Kidney glomerular epithelial cell (primary cell): Measurements from ENCODE around the gene ICOS.
A peak's percentile ranks its signal among the peaks of the same experiment; 100 is the strongest.
"Not testable (repeated sequence)": the region's sequence is repeated elsewhere in the genome, so short reads cannot be mapped to it uniquely, and the experiment has no call there.

Source experiments
- DNase-seq: peaks from one replicate; lab custom pipeline; 2025; lab: John Stamatoyannopoulos, UW

The ICOS gene

DNA sequence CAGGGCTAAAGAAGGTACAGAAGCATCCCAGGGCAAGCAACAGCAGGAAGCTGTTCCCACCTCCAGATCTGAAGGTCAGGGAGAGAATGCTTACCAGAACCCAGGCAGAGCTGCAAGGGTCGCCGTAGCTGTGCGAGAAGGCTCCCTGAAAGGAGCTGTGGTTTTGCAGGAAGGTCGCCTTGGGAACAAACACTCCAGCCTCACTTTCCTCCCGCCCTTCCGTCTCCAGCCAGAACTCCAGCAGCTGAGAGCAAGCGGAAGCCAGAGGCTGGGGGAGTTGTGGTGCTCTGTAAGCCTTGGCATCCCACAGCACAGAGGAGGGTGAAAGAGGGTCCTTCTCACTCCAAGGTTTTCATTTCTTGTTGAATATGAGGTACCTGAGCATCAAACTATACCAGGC lies 18.3 kb upstream of the ICOS start:
- no peak for DNase-seq

DNA sequence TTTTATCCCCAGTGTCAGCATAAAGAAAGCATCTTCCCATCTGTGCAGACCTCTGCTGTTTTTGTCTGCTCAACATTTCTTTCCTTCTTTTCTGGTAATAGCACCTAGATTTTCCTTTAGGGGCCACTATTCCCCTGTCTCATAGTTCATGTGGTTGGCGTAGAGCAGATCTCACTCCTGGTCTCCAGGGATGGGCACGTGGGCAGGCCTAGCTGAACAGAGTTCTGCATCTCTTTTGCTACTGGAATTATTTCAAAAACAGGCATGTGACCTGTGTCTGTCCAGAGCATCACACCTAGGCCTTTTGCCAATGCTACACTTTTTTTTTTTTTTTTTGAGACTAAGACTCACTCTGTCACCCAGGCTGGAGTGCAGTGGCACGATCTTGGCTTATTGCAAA lies 17.7 kb upstream of the ICOS start:
- no peak for DNase-seq

DNA sequence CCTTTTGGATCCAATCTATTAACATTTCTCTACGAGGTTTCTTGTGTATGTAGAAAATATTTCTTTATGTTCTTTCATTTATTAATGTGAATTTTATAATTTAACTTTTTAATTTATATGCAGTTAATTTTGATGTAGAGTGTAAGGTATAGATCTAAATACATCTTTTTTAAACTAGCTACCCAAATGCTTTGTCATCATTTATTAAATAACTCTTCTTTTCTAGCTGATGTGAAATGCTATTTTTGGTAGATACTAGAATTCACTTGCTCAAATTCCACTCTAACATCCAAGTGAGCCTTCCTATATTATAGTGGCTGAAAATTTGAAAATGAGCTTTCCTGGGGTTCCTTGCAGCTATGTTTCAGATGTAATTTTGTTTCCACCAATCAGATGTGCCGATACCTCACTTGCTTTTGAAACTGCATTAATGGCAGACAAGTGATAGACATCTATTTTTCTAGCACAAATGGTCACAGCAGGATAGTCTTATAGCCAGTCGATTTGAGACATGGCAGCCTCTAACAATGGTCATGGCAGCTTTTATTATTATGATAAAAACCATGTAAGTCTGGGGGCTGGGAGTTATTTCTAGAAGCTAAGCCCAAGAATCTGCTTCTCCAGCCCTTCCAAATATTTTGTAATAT lies 10.9 kb upstream of the ICOS start:
- no peak for DNase-seq

DNA sequence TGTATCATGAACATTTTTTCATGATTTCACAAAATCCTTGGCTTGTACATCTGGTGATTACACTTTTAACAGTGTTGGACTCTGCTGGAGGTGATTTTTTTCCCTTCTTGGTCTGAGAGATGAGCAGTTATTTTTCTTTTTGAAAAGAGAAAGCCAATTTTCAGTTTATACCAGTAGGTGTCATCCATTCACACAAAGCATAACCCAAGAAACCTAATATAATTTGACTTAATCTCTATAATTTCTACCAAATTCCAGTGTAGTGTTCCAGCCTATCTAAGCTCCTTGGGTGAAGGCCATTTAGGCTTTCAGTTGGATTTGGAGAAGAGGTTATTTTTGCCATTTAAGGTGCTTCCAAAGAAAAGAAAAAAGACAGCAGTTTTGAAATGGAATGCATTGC lies 7.7 kb upstream of the ICOS start:
- peak; percentile 48 for DNase-seq

DNA sequence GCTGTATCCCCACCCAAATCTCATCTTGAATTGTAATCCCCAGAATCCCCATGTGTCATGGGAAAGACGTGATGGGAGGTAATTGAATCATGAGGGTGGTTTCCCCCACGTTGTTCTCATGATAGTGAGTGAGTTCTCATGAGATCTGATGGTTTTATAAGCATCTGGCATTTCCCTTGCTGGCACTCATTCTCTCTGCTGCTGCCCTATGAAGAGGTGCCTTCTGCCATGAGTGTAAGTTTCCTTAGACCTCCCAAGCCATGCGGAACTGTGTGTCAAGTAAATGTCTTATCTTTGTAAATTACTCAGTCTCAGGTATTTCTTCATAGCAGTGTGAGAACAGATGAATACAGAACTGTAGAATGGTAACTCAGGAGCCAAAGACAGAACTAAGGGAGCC lies 5.3 kb upstream of the ICOS start:
- not testable (repeated sequence) for DNase-seq

DNA sequence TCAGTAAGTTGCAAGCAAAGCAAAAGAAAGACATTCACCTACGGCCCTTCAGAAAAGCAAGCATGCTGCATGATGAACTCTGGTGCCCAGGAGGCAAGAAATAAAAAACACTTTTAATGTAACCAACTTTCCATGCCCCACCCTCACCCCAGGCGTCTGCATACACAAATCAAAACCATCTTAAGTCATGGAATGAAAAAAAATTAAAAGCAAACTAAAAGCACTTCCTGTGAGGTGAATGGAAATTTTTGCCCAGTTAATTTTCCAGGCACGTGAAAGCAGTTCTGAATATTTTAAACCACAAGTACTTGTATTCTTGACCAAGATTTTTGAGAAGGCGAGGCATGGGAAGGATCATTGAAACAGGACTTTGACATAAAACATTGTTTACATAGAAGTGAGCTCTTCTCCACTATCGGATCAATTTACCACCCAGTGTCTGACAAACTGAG lies 2.5 kb upstream of the ICOS start:
- no peak for DNase-seq

DNA sequence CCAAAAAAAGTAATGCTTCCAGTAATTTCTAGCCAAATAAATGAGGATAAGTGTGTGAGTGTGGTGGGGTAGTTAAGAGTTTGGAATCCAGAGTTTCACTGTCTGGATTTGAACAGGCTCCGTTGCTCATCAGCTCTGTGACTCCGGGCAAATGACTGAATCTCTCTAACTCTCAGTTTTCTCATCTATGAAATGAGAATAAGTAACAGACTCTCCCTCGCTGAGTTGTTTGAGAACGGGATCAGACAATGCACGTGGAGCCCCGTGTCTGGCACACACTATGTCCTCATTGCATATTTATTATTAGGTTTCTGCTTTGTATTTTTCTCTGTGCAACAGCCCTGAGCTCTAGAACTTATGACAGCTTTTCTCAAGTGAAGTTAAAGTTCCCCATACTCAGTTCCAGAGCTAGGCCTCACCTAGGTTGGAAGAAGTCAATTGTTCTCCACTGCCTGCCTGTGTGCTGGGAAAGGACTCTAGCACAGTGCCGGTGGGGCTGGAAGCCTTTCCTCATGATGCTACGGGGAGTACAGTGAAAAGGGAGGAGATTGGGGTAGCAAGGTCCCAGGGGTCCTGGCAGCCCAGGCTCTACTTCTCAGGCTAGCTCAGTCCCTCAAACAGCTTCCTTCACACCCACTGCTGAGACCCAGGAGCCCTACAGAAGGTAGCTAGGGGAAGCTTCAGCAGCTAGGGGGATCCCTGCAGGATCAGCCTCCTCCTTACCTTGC lies 1.7 kb upstream of the ICOS start:
- DNase-seq = no peak

DNA sequence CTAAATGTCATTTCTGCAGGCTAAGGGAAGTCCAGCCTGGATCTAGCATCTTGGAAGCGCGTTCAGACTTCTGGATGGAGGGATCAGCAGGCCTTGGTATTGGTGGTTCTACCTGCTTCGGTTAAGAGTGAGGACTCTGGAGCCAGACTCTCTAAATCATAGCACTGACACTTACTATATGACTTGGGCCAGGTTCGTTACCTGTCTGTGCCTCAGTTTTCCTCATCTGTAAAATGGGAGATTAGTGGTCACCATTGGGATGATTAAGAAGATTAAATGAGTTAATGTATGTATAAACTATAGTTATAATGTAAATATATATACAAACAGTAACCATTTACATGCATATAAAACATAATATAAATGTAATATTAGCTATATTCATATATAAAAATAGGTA lies 995 bp upstream of the ICOS start:
- DNase-seq = no peak

DNA sequence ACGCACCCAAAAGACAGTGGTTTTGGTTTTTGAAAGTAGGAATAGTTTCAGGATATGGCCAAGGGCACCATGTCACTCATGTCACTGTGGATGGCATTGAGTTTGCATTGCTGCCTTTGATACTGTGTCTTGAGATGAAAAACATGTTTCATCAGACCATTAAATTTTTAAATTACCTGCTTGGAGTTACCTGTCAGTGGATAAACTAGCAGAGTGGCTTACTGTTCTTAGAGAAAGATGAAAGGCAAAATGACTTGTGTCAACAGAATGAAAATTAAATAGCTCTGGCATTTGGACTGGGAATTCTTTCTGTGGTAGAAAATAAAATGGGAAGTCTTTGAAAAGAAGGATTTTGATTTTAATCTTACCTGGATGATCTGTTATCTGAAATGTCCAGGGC lies 386 bp downstream of the ICOS start:
- no peak for DNase-seq

DNA sequence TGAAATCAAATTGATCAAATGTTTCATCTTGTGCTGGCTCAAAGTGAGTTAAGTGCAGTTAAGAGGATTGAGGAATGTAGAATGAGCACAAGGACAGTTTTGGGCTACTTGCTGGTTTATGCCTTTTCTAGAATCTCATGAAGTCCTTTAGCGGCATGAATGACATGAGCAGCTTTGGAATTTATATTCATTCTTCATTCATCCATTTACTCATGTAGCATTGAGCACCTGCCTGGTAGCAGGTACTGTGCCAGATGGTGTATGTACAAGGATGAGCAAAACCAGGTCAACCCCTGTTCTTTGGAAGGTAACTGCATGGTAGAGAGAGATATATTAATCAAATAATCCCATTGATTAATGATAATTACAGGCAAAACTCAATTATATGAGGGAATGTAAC lies 1.2 kb downstream of the ICOS start:
- no peak for DNase-seq

DNA sequence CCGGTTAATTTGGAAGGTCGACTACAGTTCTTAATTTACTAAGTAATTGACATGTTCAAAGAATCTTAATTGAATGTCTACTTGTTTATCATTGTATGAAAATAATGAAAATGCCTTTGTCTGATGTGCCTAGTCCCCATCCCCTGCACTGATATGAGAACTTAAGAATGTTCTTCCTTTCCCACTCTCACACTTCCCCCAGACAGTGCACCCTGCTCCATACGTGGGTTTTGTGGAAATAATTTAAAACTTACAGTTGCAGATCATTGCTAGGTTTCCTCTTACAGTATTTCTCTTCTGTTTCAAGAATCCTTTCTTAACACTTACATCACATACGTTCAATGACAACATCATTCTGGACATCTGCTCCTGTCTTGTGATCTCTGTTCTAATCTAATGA lies 3.5 kb downstream of the ICOS start:
- DNase-seq = no peak

DNA sequence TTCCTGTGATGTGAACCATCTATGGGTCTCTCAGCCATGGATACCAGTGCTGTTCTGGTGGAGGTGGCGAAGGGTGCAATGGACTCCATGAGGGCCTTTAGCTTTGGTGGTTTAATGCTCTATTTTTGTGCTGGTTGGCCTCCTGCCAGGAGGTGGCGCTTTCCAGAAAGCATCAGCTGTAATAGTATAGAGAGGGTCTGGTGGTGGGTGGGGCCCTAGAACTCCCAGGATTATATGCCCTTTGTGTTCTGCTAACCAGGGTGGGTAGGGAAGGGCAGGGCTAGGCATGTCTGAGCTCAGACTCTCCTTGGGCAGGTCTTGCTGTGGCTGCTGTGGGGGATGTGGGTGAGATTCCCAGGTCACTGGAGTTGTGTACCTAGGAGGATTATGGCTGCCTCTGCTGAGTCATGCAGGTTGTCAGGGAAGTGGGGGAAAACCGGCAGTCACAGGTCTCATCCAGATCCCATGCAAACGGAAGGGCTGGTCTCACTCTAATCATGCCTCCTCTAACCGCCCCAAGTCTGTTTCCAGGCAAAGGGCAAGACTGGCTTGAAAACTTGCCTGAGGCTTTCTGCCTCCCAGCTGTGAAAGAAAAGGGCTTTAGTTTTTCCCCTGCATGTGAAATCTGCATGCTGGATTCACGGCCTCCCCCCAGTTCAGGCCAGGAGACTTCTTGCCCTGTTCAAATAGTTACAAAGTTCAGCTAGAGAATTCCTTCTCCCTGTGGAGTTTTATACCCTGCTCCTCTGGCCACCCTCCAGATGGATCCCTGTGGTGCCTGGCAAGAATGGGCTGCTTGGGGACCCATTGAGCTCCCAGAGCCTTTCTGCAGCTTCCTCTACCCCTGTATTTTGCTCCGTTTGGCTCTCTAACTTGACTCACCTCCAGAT lies 7.2 kb downstream of the ICOS start:
- not testable (repeated sequence) for DNase-seq

DNA sequence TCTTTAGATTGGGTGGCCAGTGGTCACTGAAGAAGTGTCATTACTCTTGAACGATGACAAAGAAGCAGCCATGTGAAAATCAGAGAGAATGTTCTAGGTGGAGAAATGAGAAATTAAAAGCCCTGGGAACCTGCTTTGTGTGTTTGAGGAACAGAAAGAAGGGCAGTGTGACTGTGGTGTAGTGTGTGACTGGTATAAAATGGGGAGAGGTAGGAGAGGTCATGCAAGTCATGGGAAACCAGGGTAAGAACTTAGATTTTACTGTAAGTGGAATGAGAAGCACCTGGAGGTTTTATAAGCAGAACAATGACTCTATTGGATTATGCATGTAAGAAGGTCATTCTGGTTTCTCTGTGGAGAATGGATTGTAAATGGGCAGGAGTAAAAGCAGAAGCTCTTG lies 12.2 kb downstream of the ICOS start:
- no peak for DNase-seq

DNA sequence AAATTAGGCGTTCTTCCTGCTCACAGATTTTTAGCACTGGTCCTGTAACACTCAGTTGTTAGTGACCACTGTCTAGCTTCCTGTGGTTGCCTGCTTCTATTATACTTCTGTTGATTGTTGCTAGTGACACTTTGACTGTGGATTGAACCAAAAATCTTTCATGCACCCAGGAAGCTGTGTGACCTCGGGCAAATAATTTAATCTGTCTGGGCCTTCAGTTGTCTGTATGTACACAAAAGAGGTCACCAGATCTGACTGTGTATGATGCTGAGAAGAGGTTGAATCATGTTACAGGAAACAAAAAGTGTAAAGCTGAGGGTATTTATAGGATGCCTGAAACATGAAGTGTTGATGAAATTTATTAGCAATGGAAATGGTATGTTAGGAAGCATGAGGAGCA lies 12.7 kb downstream of the ICOS start:
- no peak for DNase-seq

DNA sequence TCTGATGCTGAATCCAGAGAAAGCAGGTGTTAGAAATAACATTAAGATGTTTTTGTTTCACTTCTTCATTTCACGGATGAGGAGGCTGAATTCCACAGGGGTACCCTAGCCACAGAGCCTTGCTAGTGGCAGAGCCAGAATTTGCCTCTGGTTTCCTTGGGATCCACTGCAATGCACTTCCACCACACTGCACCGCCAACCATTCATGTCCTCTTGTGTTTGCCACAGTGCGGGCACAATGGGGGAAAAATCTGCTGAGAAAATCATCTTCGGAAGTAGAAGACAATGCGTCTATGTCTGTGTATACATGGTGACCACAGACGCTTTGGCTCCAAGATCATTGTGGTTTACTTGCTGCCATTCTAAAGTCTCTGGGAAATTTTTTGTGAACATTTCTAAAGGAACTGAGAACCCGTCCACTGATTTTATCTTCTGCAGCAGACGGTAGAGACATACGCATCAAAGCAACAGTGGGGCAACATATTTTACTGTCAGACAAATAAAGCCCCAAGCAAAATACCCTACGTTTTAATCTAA lies 14.9 kb downstream of the ICOS start:
- DNase-seq = no peak

DNA sequence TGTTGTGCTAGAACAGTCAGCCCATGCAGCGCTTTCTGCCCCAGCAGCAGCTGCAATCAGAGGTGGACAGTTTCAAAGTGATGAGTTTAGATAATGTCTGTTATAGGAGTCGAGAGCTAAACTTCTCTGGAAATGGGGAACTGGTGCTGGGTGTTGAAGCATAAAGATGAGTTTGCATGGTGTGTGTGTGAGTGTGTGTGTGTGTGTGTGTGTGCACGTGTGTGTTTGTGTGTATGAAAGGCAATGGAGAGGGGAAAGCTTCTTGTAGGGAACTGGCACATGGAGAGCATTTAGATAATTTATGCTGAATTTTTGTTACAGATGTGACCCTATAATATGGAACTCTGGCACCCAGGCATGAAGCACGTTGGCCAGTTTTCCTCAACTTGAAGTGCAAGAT lies 22.7 kb downstream of the ICOS start:
- DNase-seq = no peak

DNA sequence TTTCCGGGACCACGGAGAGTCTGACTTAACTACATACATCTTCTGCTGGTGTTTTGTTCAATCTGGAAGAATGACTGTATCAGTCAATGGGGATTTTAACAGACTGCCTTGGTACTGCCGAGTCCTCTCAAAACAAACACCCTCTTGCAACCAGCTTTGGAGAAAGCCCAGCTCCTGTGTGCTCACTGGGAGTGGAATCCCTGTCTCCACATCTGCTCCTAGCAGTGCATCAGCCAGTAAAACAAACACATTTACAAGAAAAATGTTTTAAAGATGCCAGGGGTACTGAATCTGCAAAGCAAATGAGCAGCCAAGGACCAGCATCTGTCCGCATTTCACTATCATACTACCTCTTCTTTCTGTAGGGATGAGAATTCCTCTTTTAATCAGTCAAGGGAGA lies 23.1 kb downstream of the ICOS start:
- DNase-seq = no peak

DNA sequence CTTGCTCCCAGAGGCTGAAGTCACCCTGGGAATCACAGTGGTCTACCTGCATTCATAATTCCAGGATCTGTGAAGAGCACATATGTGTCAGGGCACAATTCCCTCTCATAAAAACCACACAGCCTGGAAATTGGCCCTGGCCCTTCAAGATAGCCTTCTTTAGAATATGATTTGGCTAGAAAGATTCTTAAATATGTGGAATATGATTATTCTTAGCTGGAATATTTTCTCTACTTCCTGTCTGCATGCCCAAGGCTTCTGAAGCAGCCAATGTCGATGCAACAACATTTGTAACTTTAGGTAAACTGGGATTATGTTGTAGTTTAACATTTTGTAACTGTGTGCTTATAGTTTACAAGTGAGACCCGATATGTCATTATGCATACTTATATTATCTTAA lies 24.2 kb downstream of the ICOS start:
- DNase-seq = no peak

DNA sequence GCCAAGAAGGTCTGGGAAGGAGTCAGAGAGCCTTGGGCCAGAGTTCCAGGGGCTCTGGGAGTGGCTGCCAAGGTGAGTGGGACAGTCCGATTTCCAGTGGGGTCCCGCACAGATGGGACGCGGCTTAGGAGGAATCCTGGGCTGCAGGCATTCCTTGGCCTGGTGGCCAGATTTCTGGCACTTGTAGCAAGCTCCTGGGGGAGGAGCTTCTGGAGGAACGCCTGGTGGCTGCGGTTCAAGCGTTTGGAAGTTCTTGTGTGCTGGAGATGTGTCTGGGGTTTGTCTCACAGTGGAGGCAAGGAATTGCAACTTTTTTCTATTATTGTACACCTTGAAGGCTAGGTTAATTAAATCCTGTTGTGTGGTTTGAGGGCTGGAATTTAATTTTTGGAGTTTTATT lies 28.6 kb downstream of the ICOS start:
- not testable (repeated sequence) for DNase-seq

DNA sequence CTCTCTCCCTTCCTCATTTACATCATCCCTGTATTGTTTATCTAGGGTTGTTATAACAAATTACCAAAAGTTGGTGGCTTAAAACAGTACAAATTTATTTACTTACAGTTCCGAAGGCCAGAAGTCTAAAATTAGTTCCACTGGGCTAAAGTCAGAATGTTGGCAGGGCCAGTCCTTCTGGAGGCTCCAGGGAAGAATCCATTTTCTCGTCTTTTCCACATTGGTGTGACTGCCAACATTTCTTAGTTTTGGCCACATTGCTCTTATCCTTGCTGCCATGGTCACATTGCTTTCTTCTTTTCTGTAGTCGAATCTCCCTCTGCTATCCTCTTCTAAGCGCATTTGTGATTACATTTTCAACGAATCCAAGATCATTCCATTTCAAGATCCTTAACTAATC lies 34.7 kb downstream of the ICOS start:
- DNase-seq = no peak

DNA sequence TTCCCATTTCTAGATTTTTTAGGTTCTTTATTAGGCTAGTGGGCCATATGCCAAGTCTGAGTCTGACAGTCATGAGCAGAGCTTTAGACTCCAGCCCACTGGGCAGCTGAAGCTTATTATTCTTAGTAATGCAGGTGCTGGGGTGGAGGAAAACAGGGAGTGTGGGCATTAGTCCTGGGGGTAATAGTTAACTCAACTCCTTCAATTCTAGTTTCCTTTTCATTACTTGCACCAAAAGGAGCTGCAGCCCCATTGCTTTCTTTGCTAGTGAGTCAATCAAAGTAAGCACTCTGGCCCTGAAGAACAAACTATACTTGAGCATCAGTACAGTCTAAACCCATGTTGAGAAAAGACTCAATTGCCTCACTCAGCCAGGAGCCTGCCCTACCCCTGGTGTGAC lies 35.5 kb downstream of the ICOS start:
- no peak for DNase-seq

DNA sequence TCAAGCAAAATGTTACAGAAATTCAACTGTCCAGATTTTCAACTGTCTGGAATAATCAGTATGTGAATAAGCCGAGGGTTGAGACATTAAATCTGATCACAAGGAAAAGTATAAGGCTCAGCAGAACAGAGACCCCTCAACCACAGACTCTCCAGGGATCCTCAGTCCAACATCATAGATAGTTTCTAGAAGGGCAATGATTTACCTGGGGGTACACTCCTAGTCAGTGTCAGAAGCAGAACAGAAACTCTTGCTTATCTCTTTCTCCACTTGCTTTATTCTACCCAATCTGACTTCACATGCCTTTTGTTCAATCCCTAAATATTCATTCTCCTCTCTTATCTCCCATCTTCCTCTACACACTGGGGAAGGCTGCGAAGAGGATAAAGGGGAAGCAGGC lies 36.4 kb downstream of the ICOS start:
- no peak for DNase-seq

DNA sequence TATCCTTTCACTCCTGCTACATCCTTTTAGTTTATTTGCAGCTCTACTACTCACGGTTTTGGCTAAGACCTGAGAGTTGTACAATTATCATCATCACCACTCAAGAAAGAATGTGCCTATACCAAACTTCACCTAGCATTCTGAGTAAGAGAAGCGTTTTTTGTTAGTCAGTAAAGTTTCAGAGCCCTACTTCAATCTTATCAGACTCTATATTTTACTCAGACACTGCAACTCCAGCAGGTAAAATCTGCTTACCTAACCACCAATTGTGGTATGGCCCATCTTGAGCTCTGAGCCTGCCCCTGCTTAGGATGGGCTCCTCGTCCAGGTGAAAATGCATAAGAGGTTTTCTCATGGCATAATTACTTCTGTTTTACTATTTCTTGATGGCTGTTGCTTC lies 37.1 kb downstream of the ICOS start:
- DNase-seq = no peak
